HL-60/S4 treated with retinoic acid at 250 ng/mL for 4 days and 3 days (cell line): Measurements from ENCODE around the gene SIM1.
"Not testable (repeated sequence)": the region's sequence is repeated elsewhere in the genome, so short reads cannot be mapped to it uniquely, and the experiment has no call there.

Source experiments
- in situ Hi-C: fragments of 300-500 bp; cut with MboI; formaldehyde crosslinking; loops from 2 replicates; pipeline ENCODE4 v1.7.0; 2022; ENCODE audit warnings: low sequenced_read_pairs

The SIM1 gene

DNA sequence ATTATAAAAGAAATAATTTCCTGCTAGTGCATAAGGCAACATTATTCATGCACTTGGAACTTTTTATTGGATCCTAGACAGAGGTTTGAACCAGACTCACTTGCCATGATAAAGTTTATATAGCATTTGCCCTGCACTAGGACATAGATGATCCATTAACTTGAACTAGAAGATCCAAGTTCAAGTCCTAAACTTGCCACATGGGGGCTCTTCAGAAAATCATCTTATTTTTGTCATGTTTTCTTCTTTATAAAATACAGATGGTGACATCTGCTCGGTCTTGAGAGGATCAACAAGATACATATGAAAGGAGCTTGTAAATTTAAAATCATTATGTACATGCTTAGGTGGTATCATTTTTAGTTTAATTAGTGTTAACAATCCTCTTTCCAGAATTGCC, 94.5 kb downstream of the SIM1 start:
- in situ Hi-C loops = no loop called here

DNA sequence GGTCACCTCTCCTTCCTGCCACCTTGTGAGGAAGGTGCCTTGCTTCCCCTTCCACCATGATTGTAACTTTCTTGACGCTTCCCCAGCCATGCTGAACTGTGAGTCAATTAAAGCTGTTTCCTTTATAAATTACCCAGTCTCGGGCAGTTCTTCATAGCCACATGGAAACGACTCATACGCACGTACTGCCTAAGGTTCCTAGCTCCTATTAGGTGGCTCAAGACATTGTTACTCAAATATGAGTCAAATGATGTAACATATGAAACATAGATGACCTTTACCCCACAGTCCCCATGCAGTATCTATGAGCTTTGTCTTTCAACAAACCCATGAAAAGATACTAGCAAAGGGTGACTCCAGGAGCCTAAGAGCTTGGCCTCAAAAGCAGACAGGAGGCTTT, 98.3 kb downstream of the SIM1 start:
- in situ Hi-C loops = no loop called here

DNA sequence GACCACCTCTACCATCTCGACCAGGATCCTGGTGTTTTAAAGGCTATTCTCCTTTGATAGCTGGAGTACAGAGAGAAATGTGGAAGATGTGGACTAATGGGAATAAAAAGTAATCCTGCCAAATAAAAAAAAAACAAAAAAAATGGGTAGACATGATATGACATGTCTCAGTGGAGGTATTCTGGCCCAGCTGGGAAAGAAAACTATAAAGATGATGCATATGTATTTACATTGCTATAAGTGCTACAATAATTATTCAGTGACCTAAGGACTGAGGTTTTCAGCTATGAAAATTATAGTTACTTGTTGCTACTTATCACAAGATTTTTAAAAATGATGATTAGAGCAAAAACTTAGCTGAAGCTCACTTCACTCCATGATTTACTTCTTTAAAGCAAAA, 101.1 kb downstream of the SIM1 start:
- in situ Hi-C loops = no loop called here

DNA sequence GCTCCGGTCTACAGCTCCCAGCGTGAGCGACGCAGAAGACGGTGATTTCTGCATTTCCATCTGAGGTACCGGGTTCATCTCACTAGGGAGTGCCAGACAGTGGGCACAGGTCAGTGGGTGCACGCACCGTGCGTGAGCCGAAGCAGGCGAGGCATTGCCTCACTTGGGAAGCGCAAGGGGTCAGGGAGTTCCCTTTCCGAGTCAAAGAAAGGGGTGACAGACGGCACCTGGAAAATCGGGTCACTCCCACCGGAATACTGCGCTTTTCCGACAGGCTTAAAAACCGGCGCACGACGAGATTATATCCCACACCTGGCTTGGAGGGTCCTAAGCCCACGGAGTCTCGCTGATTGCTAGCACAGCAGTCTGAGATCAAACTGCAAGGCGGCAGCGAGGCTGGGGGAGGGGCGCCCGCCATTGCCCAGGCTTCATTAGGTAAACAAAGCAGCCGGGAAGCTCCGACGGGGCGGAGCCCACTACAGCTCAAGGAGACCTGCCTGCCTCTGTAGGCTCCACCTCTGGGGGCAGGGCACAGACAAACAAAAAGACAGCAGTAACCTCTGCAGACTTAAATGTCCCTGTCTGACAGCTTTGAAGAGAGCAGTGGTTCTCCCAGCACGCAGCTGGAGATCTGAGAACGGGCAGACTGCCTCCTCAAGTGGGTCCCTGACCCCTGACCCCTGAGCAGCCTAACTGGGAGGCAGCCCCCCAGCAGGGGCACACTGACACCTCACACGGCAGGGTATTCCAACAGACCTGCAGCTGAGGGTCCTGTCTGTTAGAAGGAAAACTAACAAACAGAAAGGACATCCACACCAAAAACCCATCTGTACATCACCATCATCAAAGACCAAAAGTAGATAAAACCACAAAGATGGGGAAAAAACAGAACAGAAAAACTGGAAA, 109.7 kb downstream of the SIM1 start:
- in situ Hi-C loops = not testable (repeated sequence)

DNA sequence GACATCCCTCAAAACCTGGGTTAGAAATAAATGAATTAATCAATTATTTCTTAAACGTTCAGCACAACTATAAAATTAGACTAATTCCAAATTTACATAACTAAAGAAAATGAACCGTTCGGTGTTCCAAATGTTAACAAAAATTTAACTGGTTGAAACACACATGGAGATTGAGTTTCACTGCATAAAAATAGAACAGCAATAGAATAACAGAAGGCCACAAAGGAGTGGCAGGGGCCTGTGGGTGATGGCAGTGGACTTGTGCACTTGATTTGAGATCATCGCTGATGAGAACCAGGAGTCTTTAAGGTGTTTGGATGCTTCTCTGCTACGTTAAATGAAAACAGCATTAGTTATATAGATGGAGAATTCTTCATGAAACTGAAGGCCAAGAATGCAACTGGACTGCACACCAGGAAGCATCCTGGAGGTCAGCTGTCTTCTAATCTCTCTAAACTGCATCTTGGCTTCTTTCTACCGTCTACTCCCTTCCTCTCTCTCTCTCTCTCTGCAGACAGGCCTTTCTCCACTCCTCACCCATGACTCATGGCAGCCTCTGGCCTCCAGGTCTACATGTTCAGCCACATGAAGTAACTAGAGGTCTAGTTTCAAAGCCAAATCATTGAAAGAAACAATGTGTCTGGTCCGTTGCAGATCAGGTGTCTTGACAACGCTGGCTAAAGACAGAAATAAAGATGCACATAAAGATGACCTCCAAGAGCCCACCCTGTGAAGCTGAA, 111.3 kb downstream of the SIM1 start:
- in situ Hi-C loops = no loop called here

DNA sequence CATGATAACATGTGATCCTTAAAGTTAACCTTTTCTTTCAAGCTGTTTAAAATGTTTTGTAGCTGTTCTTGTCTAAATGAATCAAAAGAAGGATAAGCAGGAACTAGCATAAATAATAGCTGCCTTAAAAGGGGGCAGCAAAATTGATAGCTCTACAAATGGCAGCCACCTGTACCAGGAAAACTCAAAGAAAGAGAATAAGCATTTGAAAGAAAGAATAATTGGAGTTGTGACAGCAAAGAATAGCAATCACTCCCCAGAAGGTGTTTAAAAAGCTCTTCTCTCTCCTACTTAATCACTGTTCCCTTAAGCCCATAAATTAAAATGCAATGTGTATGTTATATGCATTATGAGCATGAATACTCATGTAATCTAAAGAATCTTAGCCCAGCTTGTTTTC, 114.6 kb downstream of the SIM1 start:
- in situ Hi-C loops = no loop called here

DNA sequence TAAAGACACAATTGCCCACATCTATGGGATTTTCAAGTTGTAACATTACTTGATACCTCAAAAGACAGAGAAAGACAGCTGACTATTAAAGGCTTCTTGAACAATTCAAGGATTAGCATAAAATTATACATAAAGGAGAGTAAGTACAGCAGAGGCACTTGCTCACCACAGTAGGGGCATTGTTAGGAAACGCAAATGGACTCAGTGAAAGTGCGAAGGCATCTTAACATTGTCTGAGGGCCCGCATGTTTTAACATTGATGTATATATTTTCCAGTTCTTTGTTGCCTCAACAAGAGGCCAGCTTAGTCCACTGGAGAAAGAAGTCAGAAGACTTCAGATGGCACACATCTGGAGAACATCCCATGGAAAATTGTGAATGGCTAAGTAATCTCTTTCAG, 115.4 kb downstream of the SIM1 start:
- in situ Hi-C loops = no loop called here

DNA sequence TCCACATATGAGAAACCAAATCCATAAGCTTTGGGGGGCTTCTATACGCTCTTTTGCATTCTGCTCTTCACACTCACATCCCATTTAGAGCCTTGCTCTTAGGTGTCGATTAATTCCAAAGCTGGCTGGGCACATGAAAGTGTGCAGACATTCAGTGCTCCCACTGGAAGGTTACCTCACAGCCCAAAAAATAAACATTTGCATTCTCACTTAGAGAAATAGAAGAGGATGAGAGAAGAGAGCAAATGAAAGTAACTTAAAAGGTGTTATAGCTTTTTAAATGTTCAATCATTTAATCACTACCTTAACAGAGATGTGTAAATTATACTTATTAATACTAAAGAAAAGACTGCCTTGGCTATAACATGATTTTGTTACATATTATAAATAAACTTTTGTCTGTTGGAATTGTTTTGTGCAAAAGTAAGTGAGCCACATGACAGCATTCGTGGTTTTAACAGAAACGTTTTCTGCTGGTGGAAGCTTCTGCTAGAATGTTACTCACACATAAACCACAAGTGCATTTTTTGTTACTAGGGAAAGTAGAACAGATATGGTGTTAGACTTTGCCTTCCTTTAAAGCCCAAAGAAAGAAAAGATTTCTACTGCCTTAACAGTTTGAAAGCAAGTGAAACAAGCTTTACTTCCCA, 116.7 kb downstream of the SIM1 start:
- in situ Hi-C loops = no loop called here

DNA sequence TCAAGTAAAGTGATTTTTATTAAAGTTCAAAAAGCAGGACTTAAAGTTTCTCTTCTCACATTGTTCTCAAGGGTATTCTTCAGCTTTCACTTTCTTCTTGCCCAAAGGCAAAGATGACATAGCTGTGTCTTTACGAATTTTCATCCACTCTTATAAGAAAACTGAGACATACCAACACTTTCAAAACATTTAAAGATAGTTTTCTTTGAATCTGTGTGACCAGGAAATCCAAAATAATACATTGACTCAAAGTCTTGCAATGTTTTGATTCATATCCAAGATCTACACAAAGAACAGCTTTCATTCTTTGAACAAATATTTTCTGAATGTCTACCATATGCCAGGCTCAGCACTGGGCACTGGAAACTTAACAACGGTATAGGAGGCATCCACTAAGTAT, 117.9 kb downstream of the SIM1 start:
- in situ Hi-C loops = no loop called here

DNA sequence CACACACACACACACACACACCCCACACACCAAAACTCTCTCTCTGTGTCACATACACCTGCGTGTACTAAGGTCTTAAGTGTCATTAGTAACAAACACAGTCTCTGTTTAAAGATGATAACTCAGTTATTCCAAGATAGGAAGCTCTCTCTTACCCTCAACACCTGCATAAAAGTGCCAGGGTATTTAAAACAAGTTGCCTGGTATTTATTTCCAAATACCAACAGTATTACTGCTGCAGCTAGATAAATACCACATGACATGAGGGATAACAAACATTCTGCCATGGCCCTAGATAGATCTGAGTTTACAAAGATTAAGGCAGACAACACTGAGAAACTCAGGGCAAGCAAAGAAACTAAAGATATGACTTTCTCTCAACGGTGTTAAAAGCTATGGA, 118.5 kb downstream of the SIM1 start:
- in situ Hi-C loops = no loop called here

DNA sequence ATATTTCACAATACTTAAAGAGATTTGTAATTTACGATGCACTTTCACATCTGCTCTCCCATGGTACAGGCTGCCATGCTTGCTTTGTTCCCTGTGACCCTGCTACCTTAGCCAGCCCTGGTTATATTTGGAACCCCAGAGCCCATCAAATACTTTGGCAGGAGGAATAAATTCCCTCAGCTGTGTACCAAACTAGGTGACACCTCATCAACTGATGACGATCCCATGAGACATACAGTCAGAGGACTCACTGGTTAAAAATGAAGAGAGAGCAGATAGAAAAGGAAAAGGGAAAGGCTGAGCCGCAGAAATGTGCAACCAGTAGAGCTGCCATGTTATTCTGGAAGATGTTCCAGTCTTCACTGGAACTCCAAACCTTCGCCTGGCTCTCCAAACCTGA, 120.0 kb downstream of the SIM1 start:
- in situ Hi-C loops = no loop called here

DNA sequence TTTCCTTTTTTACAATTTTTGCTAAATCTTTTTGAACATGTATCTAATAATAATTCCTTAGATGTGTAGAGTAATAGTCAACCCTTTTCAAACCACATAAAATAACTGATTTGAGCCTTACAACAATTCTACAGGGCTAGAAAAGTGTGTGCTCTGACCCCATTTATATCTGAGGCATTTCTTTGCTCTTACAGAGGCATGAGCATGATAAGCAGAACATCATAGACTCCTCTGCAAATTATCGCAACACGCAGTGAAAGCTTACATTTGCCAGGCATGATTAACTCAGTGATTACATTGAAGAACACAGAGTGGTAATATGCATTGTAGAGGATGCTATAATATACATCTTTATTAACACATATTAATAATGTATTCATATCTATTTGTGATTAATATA, 120.4 kb downstream of the SIM1 start:
- in situ Hi-C loops = no loop called here

DNA sequence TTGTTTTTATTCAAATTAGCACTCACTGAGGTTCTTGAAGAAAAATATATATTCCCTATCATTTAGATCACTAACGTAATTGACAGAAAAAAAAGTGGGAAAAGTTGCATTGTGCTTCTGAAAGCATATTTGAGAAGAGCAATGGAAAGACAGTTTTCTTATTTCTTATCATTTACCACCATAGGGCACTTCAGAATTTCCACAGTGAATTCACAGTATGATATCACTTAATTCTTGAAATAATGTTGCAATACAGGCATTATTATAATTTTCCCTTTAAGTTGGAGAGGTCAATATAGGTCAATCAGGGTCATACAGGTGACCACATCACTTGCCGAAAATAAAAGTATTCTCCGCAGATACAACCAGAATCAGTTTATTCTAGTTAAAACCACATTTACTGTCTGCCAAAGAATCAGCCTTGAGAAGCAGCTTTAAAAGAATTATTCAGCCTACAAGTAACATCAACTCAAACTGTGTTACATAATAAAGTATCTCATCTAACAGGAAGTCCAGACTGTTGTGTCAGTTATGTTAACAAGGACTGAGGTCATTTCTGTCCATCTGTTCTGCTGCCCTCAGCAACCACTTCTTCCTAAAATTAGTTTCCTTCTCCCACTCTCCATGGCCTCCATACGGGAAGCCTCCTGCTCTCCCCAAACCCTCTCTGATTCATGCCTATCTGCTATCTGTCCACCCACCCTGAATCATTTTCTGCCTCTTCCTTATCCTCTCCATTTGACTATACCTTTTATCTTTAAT, 121.2 kb downstream of the SIM1 start:
- in situ Hi-C loops = no loop called here

DNA sequence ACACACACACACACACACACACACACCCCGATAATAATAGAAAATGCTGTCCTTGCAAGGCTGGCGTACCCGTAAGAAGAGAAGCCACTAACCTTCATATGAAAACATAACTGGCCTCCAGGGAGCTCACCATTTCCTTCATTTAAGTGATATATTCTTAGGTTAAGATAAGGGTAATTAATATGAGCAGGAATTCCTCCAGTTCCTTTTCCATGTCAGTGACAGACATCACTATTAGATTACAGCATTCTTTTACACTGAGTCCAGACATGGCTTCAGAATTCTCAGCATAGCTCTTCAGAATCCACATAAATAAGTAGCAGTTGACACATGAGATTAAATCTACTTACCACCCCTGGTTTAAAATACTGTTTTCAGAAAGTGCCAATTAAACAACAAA, 121.9 kb downstream of the SIM1 start:
- in situ Hi-C loops = no loop called here

DNA sequence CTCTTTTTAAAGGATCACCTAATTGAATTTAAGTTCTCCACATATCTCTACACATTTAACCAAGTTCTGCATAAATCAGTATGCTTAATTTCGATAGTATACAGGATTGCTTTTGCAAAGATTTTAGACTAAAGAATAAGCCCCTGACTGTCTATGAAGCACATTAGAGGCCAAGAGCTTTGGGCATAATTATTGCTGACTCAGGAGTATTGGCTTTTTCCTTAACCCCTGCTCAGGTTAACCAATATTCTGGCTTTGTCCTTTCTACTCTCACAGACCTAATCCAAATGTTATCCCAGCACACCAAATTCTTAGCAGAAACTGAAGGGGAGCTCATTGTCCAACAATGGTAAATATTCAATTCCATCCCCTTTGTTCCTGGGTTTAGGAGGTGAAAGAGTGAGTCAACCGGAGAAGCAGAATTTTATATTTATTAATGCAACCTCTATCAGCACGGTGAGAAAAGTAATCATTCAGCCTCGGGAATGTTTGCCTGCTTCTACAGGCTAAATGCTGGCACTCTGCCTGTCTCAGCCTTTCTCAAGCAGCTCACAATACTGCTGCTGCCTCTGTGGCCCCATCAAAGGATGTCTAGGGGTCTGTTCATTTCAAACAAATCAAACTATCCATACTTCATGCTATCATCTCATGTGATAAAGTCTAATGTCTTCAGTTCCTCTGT, 125.0 kb downstream of the SIM1 start:
- in situ Hi-C loops = no loop called here

DNA sequence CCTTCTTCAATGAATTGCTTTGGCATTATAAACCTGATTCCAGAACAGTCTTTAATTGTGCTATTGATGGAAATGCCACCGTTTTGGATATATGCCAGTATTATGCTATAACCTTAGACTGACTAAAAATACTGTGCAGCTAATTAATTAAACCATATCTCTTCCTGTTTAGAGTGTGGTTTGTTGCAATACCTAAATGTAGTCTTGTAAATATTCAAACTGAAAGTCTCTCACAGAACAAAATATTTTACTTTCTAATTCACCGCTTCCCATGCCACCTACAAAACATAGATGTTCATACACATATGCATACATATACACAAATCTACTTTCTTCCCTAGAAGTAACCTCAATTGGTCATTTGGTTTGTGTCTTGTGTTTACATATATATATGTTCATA, 126.6 kb downstream of the SIM1 start:
- in situ Hi-C loops = no loop called here

DNA sequence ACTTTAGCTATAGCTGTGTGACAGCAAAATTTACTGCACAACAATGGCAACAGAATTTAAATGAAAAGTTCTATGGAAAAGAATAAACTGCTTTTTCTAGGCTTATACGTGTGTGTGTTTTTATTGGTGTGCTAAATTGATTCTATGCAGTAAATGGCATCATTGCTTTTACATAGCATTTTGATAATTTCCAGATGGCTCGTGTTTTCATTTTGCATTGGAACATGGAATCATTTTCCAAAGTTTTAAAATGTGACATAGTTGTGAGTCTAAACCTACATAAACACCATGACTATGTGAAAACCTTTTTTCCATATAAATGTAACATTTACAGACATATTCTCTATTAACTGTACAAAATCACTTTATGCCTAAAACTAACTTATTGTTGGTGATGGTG, 127.8 kb downstream of the SIM1 start:
- in situ Hi-C loops = no loop called here

DNA sequence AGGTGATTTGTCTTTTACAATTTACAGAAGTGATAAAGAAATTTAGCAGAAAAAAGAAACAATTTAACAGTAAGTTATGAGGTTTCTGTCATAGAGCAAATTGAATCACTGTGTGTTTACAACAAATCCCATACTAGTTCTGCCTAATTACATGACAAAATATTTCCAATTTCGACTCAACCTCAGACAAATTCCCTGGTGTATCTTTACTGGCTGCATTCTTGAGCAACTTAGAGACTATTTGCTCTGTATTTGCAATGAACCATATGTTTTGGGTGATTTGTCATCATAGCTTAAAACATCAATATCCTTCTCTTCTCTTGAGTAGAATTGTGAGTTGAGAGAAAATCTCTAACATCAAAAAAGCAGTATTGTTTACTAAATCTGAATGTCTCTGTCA, 128.7 kb downstream of the SIM1 start:
- in situ Hi-C loops = no loop called here
